ENCODE measurements around the gene MIAT.

DNA sequence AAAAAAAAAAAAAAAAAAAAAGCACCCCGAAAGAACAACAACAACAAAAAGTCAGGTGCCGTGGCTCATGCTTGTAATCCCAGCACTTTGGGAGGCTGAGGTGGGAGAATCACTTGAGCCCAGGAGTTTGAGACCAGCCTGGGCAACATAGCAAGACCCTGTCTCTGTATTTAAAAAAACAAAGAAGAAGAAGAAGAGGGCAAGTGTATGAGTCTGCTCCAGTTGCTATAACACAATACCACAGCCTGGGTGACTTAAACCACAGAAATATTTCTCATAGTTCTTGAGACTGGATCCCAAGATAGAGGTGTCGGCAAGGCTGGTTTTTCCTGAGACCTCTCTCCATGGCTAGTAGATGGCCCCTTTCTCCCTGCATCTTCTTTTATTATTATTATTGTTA, 23.2 kb upstream of the MIAT start:
- TF ChIP-seq, protein P1, sequence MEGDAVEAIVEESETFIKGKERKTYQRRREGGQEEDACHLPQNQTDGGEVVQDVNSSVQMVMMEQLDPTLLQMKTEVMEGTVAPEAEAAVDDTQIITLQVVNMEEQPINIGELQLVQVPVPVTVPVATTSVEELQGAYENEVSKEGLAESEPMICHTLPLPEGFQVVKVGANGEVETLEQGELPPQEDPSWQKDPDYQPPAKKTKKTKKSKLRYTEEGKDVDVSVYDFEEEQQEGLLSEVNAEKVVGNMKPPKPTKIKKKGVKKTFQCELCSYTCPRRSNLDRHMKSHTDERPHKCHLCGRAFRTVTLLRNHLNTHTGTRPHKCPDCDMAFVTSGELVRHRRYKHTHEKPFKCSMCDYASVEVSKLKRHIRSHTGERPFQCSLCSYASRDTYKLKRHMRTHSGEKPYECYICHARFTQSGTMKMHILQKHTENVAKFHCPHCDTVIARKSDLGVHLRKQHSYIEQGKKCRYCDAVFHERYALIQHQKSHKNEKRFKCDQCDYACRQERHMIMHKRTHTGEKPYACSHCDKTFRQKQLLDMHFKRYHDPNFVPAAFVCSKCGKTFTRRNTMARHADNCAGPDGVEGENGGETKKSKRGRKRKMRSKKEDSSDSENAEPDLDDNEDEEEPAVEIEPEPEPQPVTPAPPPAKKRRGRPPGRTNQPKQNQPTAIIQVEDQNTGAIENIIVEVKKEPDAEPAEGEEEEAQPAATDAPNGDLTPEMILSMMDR (IDR thresholded peaks at IDR 0.05): no peak
- no peak for TF ChIP-seq POLR2A (IDR thresholded peaks at IDR 0.05)

Measured in adrenal gland (tissue), 5 donors.